Karpas-422 (cell line): ENCODE measurements around the gene COX6B1. TPM values are rescaled to one million over a fixed set of nuclear protein-coding genes. Genes with fewer than 3 reads are reported as not detected.
"Not testable (repeated sequence)": the region's sequence is repeated elsewhere in the genome, so short reads cannot be mapped to it uniquely, and the experiment has no call there.

Experiments used
- DNase-seq: peaks from one replicate; pipeline ENCODE4 v3.0.0-alpha.2; 2015
- H2AFZ ChIP-seq: fragments of 200-600 bp; sonication (generic); 2 replicates; pipeline ENCODE4 v1.6.1; 2014; ENCODE audit warnings: antibody characterized with exemption, low read length, mixed read lengths
- H3K27ac ChIP-seq: fragments of 200-600 bp; sonication (generic); 2 replicates; pipeline ENCODE4 v1.5.1; 2014; ENCODE audit warnings: mild to moderate bottlenecking, low read length, moderate library complexity
- H3K27me3 ChIP-seq: fragments of 200-600 bp; sonication (generic); 2 replicates; pipeline ENCODE4 v1.6.1; 2014; ENCODE audit warnings: low read length, mixed read lengths
- H3K36me3 ChIP-seq: fragments of 200-600 bp; sonication (generic); 2 replicates; pipeline ENCODE4 v1.6.1; 2014; ENCODE audit warnings: low read length, mixed read lengths; ENCODE audit not compliant: insufficient read depth
- H3K4me1 ChIP-seq: fragments of 200-600 bp; sonication (generic); 2 replicates; pipeline ENCODE4 v1.6.1; 2014; ENCODE audit warnings: mild to moderate bottlenecking, low read length, mixed read lengths
- H3K4me2 ChIP-seq: fragments of 200-600 bp; sonication (generic); 2 replicates; pipeline ENCODE4 v1.6.1; 2014; ENCODE audit warnings: low read length, low read depth, mild to moderate bottlenecking; ENCODE audit not compliant: poor library complexity, severe bottlenecking
- H3K4me3 ChIP-seq: fragments of 200-600 bp; sonication (generic); 2 replicates; pipeline ENCODE4 v1.5.1; 2014; ENCODE audit warnings: mild to moderate bottlenecking, antibody characterized with exemption, low read length, mixed read lengths
- H3K79me2 ChIP-seq: fragments of 200-600 bp; sonication (generic); 2 replicates; pipeline ENCODE4 v1.6.1; 2014; ENCODE audit warnings: mild to moderate bottlenecking, low read length, mixed read lengths
- H3K9ac ChIP-seq: fragments of 200-600 bp; sonication (generic); 2 replicates; pipeline ENCODE4 v1.6.0; 2014; ENCODE audit warnings: low read length
- H3K9me2 ChIP-seq: fragments of 200-600 bp; sonication (generic), shearing (Covaris generic); replicated peaks from 2 replicates; pipeline ENCODE4 v1.6.0; 2014; ENCODE audit warnings: mild to moderate bottlenecking, low read length, moderate library complexity; ENCODE audit not compliant: insufficient read depth
- H3K9me3 ChIP-seq: fragments of 300-700, 200-600 bp; sonication (generic); 2 replicates; pipeline ENCODE4 v1.6.1; 2014; ENCODE audit warnings: low read length, mixed read lengths
- H4K20me1 ChIP-seq: fragments of 200-600 bp; sonication (generic); 2 replicates; pipeline ENCODE4 v1.6.1; 2014; ENCODE audit warnings: mild to moderate bottlenecking, antibody characterized with exemption, low read length, low read depth; ENCODE audit not compliant: insufficient read depth
- total RNA-seq: library from RNA; depleted of rRNA; stranded (reverse); fragments of >200 nt; shearing (Covaris generic); gene quantifications from 2 replicates; pipeline ENCODE4 v1.2.3, GENCODE V29; 2014; ENCODE audit warnings: low replicate concordance; rRNA removed

COX6B1 gene, protein sequence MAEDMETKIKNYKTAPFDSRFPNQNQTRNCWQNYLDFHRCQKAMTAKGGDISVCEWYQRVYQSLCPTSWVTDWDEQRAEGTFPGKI
- total RNA-seq = 445 and 611 TPM in 2 replicates

DNA sequence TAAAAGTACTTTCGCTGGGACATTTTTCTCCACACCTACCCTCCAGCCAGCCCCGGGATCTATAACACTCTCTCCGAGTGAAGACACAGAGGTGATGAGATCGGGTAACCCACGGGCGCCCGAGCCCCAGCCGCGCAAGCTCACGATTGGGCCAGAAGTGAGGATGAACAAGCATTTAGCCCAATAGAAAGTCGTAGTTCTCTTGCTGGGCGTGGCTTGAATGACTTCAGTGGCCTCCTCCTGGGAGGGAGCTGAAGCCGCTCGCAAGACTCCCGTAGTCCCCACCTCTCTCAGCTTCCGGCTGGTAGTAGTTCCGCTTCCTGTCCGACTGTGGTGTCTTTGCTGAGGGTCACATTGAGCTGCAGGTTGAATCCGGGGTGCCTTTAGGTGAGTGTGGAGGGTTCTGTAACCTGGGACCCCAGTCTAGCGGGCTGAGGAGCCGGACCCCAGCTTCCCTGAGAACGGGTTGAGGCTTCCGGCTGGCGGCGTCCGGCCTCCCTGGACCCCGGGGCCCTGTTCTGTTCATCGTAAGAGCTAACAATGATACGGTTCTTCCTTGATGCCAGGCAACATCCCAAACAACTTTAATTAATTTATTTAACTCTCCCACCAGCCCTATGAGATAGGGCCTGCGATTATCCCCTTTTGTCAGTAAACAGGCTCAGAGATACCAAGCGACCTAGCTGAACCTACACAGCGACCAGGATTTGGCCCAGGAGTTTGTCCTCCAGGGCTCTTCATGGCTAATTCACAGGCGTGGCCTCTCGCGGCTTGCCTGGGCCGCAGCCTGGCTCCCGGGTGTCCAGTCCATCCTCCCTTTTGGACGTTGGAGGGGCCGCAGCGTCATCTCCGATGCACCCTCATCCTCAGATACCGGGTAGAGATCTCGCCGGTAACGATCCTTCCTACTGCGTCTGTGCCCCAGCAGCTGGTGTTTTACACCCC is at the start of gene COX6B1:
TSS of gene COX6B1 (plus strand) at position 307 of the 945 bp plus-strand sequence. CDS start 2,921 bp downstream, outside the sequence.
- Histone ChIP-seq H3K27ac (peak within 1 kb of the TSS; percentile 27; the same call in 1 of the 2 replicates), H3K79me2 (peaks cover 31% of the 10 kb centered on the region), H2AFZ (no peak within 1 kb of the TSS; the same call in 1 of the 2 replicates), H3K9me3 (no peaks in the 10 kb centered on the region), H3K4me2 (peak within 1 kb of the TSS; percentile 98), H3K9me2 (no peaks in the 10 kb centered on the region), H3K27me3 (no peaks in the 10 kb centered on the region), H3K4me3 (peak within 1 kb of the TSS; percentile 83), H3K9ac (peak within 1 kb of the TSS; percentile 80), H4K20me1 (no peaks in the 10 kb centered on the region; the same call in 1 of the 2 replicates), H3K4me1 (peaks cover 33% of the 10 kb centered on the region), H3K36me3 (peaks cover 6% of the 10 kb centered on the region; the same call in 1 of the 2 replicates)
- DNase-seq = peak; percentile 99

DNA sequence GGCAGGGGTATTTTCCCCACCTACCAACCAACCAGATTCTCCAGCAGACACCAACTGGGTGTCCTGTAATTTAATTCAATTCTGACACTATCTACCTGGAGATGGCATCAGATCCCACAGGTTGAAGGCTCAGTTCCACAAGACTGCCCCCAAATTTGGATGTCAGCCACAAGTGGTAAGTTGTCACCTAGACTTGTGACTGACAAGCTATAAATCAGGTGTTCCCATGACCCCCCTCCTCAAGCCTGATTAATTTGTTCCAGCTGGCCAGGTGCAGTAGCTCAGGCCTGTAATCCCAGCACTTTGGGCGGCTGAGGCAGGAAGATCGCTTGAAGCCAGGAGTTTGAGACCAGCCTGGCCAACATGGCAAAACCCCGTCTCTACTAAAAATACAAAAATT is 46.2 kb upstream of the COX6B1 start:
- H3K4me2 ChIP-seq = no peak overlapping the region
- H3K9ac ChIP-seq = no peak overlapping the region
- DNase-seq = no peak
- no peak overlapping the region for H3K4me3 ChIP-seq
- H3K27ac ChIP-seq = no peak overlapping the region
- no peaks in the 10 kb centered on the region for H3K27me3 ChIP-seq
- no peaks in the 10 kb centered on the region for H4K20me1 ChIP-seq
- H3K79me2 ChIP-seq = no peaks in the 10 kb centered on the region
- H2AFZ ChIP-seq = no peak overlapping the region
- no peaks in the 10 kb centered on the region for H3K4me1 ChIP-seq
- H3K36me3 ChIP-seq = no peaks in the 10 kb centered on the region
- no peaks in the 10 kb centered on the region for H3K9me2 ChIP-seq
- H3K9me3 ChIP-seq = 0 out of 2 replicates have a peak, but pooled peaks cover 4% of the 10 kb centered on the region

DNA sequence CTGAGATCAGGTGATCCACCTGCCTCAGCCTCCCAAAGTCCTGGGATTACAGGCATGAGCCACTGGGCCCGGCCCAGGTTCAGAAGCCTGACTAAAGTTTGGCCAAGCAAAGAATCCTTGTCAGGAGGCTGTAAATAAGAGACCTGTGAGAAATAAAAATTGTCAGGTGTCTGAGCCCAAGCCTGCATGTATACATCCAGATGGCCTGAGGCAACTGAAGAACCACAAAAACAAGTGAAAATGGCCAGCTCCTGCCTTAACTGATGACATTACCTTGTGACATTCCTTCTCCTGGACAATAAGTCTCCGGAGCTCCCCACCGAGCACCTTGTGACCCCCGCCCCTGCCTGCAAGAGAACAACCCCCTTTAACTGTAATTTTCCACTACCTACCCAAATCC is 43.7 kb upstream of the COX6B1 start:
- H4K20me1 ChIP-seq, H3K4me3 ChIP-seq, DNase-seq, H3K79me2 ChIP-seq, H3K4me1 ChIP-seq, H3K36me3 ChIP-seq, H2AFZ ChIP-seq, H3K9me3 ChIP-seq, H3K27me3 ChIP-seq, H3K9ac ChIP-seq, H3K4me2 ChIP-seq, H3K27ac ChIP-seq, H3K9me2 ChIP-seq: not testable (repeated sequence)

DNA sequence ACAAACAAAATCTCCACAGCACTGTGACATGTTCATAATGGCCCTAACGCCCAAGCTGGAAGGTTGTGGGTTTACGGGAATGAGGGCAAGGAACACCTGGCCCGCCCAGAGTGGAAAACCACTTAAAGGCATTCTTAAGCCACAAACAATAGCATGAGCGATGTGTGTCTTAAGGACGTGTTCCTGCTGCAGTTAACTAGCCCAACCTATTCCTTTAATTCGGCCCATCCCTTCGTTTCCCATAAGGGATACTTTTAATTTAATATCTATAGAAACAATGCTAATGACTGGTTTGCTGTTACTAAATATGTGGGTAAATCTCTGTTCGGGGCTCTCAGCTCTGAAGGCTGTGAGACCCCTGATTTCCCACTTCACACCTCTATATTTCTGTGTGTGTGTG is 41.0 kb upstream of the COX6B1 start:
- not testable (repeated sequence) for H3K36me3 ChIP-seq, H3K4me2 ChIP-seq, H4K20me1 ChIP-seq, H3K9ac ChIP-seq, DNase-seq, H3K27me3 ChIP-seq, H3K4me3 ChIP-seq, H2AFZ ChIP-seq, H3K27ac ChIP-seq, H3K9me2 ChIP-seq, H3K4me1 ChIP-seq, H3K9me3 ChIP-seq, H3K79me2 ChIP-seq

DNA sequence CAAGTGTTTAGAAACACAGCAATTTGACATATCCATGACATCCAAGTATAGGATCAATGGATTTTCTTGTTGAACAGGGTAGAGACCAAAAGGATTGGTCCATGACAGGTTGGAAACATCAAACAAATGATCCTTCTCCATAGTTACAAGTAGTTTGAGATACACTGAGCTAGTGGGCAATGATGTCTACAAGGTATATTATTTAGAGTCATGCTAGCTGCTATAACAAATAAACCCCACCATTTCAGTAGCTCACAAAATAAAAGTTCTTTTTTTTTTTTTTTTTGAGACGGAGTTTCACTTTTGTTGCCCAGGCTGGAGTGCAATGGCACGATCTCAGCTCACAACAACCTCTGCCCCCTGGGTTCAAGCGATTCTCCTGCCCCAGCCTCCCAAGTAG is 40.5 kb upstream of the COX6B1 start:
- H3K79me2 ChIP-seq = no peaks in the 10 kb centered on the region; the same call in 1 of the 2 replicates
- no peaks in the 10 kb centered on the region for H3K9me2 ChIP-seq
- no peak for DNase-seq
- no peaks in the 10 kb centered on the region for H3K27me3 ChIP-seq
- no peaks in the 10 kb centered on the region for H4K20me1 ChIP-seq
- H2AFZ ChIP-seq = no peak overlapping the region
- H3K9me3 ChIP-seq = 0 out of 2 replicates have a peak, but pooled peaks cover 4% of the 10 kb centered on the region
- no peak overlapping the region for H3K9ac ChIP-seq
- no peaks in the 10 kb centered on the region for H3K36me3 ChIP-seq
- peaks cover 7% of the 10 kb centered on the region for H3K4me1 ChIP-seq
- H3K27ac ChIP-seq = no peak overlapping the region
- no peak overlapping the region for H3K4me2 ChIP-seq
- no peak overlapping the region for H3K4me3 ChIP-seq

DNA sequence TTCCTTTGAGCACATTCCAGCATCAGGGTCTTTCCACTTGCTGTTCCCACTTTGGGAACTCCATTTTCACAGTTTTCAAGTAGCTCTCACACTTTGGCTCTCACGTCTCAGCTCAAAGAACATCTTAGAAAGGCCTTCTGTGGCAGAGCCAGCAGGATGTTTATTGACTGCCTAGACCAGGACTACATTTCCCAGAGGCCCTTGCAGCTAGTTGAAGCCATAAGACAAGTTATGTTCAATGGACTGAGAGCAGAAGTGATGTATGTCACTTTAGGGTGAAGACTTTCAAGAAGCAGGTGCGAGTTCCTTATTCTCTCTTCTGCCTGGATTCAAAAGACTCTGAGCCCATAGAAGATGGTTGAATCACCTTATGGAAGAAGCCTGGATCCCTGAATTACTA is 39.9 kb upstream of the COX6B1 start:
- Histone ChIP-seq H3K36me3 (no peaks in the 10 kb centered on the region), H3K9me3 (0 out of 2 replicates have a peak, but pooled peaks cover 4% of the 10 kb centered on the region), H3K9me2 (no peaks in the 10 kb centered on the region), H3K9ac (no peak overlapping the region), H3K4me2 (no peak overlapping the region), H3K4me1 (peaks cover 11% of the 10 kb centered on the region), H3K4me3 (no peak overlapping the region), H3K27ac (no peak overlapping the region), H2AFZ (0 out of 2 replicates have a peak overlapping the region, but pooled peaks have one; percentile 25), H3K27me3 (no peaks in the 10 kb centered on the region), H3K79me2 (peaks cover 6% of the 10 kb centered on the region), H4K20me1 (no peaks in the 10 kb centered on the region)
- DNase-seq = peak; percentile 72

DNA sequence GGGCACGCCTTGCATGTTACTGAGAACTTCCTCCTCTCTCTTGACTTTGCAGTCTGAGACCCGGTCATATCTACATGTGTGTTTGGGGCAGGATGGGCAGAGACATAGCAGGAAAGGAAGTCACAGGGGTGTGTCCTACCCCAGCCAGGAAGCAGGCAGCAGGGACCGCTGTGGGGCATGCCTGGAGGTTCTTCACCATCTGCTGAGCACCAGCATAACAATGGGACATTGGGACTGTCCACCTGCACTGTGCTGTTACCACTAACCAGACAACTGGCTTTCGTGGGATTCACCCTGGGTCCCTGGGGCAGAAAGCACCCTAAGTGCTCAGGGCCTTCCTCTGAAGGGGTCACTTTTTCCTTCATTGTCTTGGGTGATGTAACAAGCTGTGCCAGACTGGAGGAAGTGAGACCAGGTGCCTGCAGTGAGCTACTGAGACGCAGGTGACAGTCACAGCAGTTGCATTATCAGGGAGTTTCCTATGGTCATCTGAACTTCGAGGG is 38.2 kb upstream of the COX6B1 start:
- no peaks in the 10 kb centered on the region for H3K9me2 ChIP-seq
- H3K4me2 ChIP-seq = no peak overlapping the region
- no peaks in the 10 kb centered on the region for H4K20me1 ChIP-seq
- H3K4me1 ChIP-seq = peaks cover 18% of the 10 kb centered on the region
- H3K27ac ChIP-seq = no peak overlapping the region
- H3K4me3 ChIP-seq = no peak overlapping the region
- H3K36me3 ChIP-seq = no peaks in the 10 kb centered on the region
- H3K9ac ChIP-seq = no peak overlapping the region
- peaks cover 14% of the 10 kb centered on the region for H3K79me2 ChIP-seq
- DNase-seq = no peak
- no peaks in the 10 kb centered on the region for H3K27me3 ChIP-seq
- H3K9me3 ChIP-seq = 0 out of 2 replicates have a peak, but pooled peaks cover 4% of the 10 kb centered on the region
- peak overlapping the region; percentile 34; the same call in 1 of the 2 replicates for H2AFZ ChIP-seq

DNA sequence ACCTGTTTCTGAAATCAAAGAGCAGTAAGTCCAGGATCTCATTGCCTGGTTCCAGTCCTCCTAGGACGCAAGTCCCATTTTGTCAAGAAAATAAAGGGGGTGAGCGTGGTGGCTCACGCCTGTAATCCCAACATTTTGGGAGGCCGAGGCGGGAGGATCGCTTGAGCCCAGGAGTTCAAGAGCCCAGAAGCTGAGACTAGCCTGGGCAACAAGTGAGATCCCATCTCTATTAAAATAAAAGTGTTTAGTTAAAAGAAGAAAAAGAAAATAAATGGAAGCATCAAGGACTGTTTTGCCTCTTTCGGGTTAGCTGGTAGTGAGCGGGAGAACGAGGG is 35.9 kb upstream of the COX6B1 start:
- H3K36me3 ChIP-seq = no peaks in the 10 kb centered on the region; the same call in 1 of the 2 replicates
- H3K79me2 ChIP-seq = peaks cover 14% of the 10 kb centered on the region
- H3K9me2 ChIP-seq = no peaks in the 10 kb centered on the region
- peaks cover 18% of the 10 kb centered on the region for H3K4me1 ChIP-seq
- H3K9me3 ChIP-seq = no peaks in the 10 kb centered on the region
- DNase-seq = no peak
- peak overlapping the region; percentile 40 for H3K9ac ChIP-seq
- H4K20me1 ChIP-seq = no peaks in the 10 kb centered on the region
- no peak overlapping the region for H3K27ac ChIP-seq
- peak overlapping the region; percentile 37; the same call in 1 of the 2 replicates for H2AFZ ChIP-seq
- H3K27me3 ChIP-seq = no peaks in the 10 kb centered on the region
- peak overlapping the region; percentile 94; the same call in 1 of the 2 replicates for H3K4me3 ChIP-seq
- H3K4me2 ChIP-seq = peak overlapping the region; percentile 91
